HCT116 (cell line): Measurements from ENCODE around the gene HERC3. TPM values are rescaled to one million over a fixed set of nuclear protein-coding genes. Genes with fewer than 3 reads are reported as not detected.

ENCODE experiments used
- ATAC-seq: fragments of 200-7000 bp; cut with Tn5 transposase; 2 replicates; pipeline ENCODE4 v1.9.1; 2020; ENCODE audit warnings: mild to moderate bottlenecking, moderate library complexity
- BruUV-seq: library from RNA; stranded (reverse); fragments of 400-500 nt; replicated peaks from 2 replicates; lab custom pipeline; 2021; lab: Mats Ljungman, UMichigan
- CTCF ChIA-PET: fragments of 300-600 bp; sonication (Branson Sonifier 250); formaldehyde crosslinking; loops from one replicate; lab custom pipeline; 2021; ENCODE audit warnings: antibody characterized with exemption; lab: Charles Lee
- POLR2A ChIA-PET: fragments of 300-600, 350-600 bp; sonication (Branson Sonifier 250); formaldehyde crosslinking; loops from one replicate; lab custom pipeline; 2021; ENCODE audit warnings: antibody characterized with exemption; lab: Charles Lee
- RAD21 ChIA-PET, 2 experiments: fragments of 300-600 bp; sonication (Branson Sonifier 250); formaldehyde crosslinking; loops; one replicate each; lab custom pipeline; 2023; ENCODE audit warnings: low total read pairs in 2 of 2; ENCODE audit not compliant: uncharacterized antibody in 2 of 2, unreplicated experiment in 2 of 2, low non-redundant PET in 1 of 2; lab: Charles Lee
- DNase-seq: peaks from one replicate; pipeline ENCODE4 v3.0.0-alpha.2; 2010; ENCODE audit warnings: low read depth, low spot score
- H2AFZ ChIP-seq: fragments of 200-600 bp; shearing (Covaris generic), sonication (generic); 2 replicates; pipeline ENCODE4 v1.6.1; 2017; ENCODE audit warnings: low read depth, mixed run types, mixed read lengths, antibody characterized with exemption, low read length; ENCODE audit not compliant: poor library complexity, severe bottlenecking
- H3K27ac ChIP-seq: 2 replicates; pipeline ENCODE4 v1.5.1; 2012; ENCODE audit warnings: low read depth, low read length
- H3K27me3 ChIP-seq: fragments of 200-600 bp; sonication (generic); 2 replicates; pipeline ENCODE4 v1.6.1; 2016; ENCODE audit warnings: mixed run types, low read length, mixed read lengths; ENCODE audit not compliant: insufficient read depth
- H3K36me3 ChIP-seq, 2 experiments: fragments of 200-500 bp in 1 of 2; fragments of 200-600 bp in 1 of 2; sonication (Bioruptor generic) in 1 of 2; sonication (generic) in 1 of 2; 2 replicates each; pipeline versions ENCODE4 v1.5.1 to v1.6.1; 2014 to 2016; ENCODE audit warnings: low read length in 2 of 2, inconsistent platforms in 1 of 2, mixed read lengths in 1 of 2, mixed run types in 1 of 2; ENCODE audit not compliant: insufficient read depth in 2 of 2, control insufficient read depth in 1 of 2
- H3K4me1 ChIP-seq, 2 experiments: fragments of 200-600 bp in 1 of 2; sonication (generic) in 1 of 2; 2 replicates each; pipeline versions ENCODE4 v1.5.1 to v1.6.1; 2012 to 2017; ENCODE audit warnings: low read length in 2 of 2, inconsistent platforms in 1 of 2, mild to moderate bottlenecking in 1 of 2, mixed read lengths in 1 of 2, mixed run types in 1 of 2, moderate library complexity in 1 of 2; ENCODE audit not compliant: insufficient read depth in 2 of 2, control insufficient read depth in 1 of 2
- H3K4me2 ChIP-seq: fragments of 200-600 bp; sonication (generic); 2 replicates; pipeline ENCODE4 v1.6.1; 2017; ENCODE audit warnings: mixed run types, low read length, mixed read lengths
- H3K4me3 ChIP-seq, 2 experiments: fragments of 200-600 bp in 1 of 2; sonication (generic) in 1 of 2; replicated peaks in 1 of 2; 2 replicates each; pipeline ENCODE4 v1.5.1; 2011 to 2016; ENCODE audit warnings: low read length in 2 of 2, control low read depth in 1 of 2, low read depth in 1 of 2, mild to moderate bottlenecking in 1 of 2, mixed read lengths in 1 of 2, mixed run types in 1 of 2
- H3K79me2 ChIP-seq: fragments of 200-600 bp; sonication (generic); 2 replicates; pipeline ENCODE4 v1.6.1; 2017; ENCODE audit warnings: mild to moderate bottlenecking, mixed run types, low read length, moderate library complexity, mixed read lengths; ENCODE audit not compliant: insufficient read depth
- H3K9ac ChIP-seq: fragments of 200-600 bp; sonication (generic); 2 replicates; pipeline ENCODE4 v1.6.1; 2016; ENCODE audit warnings: low read length, mixed read lengths
- H3K9me2 ChIP-seq: fragments of 200-600 bp; sonication (generic), shearing (Covaris generic); 2 replicates; pipeline ENCODE4 v1.6.1; 2017; ENCODE audit warnings: mixed run types, mild to moderate bottlenecking, moderate library complexity; ENCODE audit not compliant: insufficient read depth
- H3K9me3 ChIP-seq, 2 experiments: fragments of 200-500 bp in 1 of 2; fragments of 200-600 bp in 1 of 2; sonication (Bioruptor generic) in 1 of 2; sonication (generic) in 1 of 2; 2 replicates each; pipeline ENCODE4 v1.6.1; 2014 to 2017; ENCODE audit warnings: low read length in 2 of 2, mixed read lengths in 2 of 2, inconsistent platforms in 1 of 2, low read depth in 1 of 2, mild to moderate bottlenecking in 1 of 2, mixed run types in 1 of 2, moderate library complexity in 1 of 2; ENCODE audit not compliant: control insufficient read depth in 1 of 2, insufficient read depth in 1 of 2
- H4K20me1 ChIP-seq: fragments of 200-600 bp; sonication (generic), shearing (Covaris generic); 2 replicates; pipeline ENCODE4 v1.6.1; 2017; ENCODE audit warnings: mixed run types, mild to moderate bottlenecking, moderate library complexity; ENCODE audit not compliant: insufficient read depth
- CEBPB ChIP-seq: IDR thresholded peaks from 2 replicates; pipeline ENCODE4 v1.6.1; 2012; ENCODE audit warnings: low read depth
- EZH2 ChIP-seq: fragments of 200-600 bp; sonication (generic); IDR thresholded peaks from 2 replicates; pipeline ENCODE4 v1.6.1; 2017; ENCODE audit warnings: antibody characterized with exemption, mixed run types
- POLR2AphosphoS5 ChIP-seq: IDR thresholded peaks from 2 replicates; pipeline ENCODE4 v1.6.1; 2011; ENCODE audit warnings: mild to moderate bottlenecking, low read depth, low read length, moderate library complexity
- intact Hi-C: fragments of 100-400 bp; cut with micrococcal nuclease; formaldehyde crosslinking; loops from 2 replicates; pipeline ENCODE4 v1.10.0; 2022
- total RNA-seq: library from RNA; stranded (reverse); gene quantifications from one replicate; pipeline ENCODE4 v1.2.1, GENCODE V29; 2021; ENCODE audit not compliant: unreplicated experiment
- TF ChIP-seq, protein P1 (sequence below), 3 experiments: fragments of 200-600 bp in 1 of 3; sonication (generic) in 1 of 3; IDR thresholded peaks in 2 of 3; conservative IDR thresholded peaks in 1 of 3; 2 replicates each; pipeline ENCODE4 v1.5.1; 2012 to 2017; ENCODE audit warnings: low read depth in 2 of 3, low read length in 2 of 3, antibody characterized with exemption in 1 of 3, borderline replicate concordance in 1 of 3, control low read depth in 1 of 3, mild to moderate bottlenecking in 1 of 3, mixed read lengths in 1 of 3, mixed run types in 1 of 3, moderate library complexity in 1 of 3; ENCODE audit not compliant: insufficient read depth in 1 of 3
- TF ChIP-seq, protein P2 (sequence below): IDR thresholded peaks from 2 replicates; pipeline ENCODE4 v1.6.1; 2011; ENCODE audit warnings: mild to moderate bottlenecking, low read length, moderate library complexity; ENCODE audit not compliant: insufficient replicate concordance; ENCODE audit errors: extremely low read depth
- TF ChIP-seq, protein P3 (sequence below): IDR thresholded peaks from 2 replicates; pipeline ENCODE4 v1.6.1; 2012; ENCODE audit warnings: low read depth

HERC3 gene
- total RNA-seq, 1 experiment from 2014 or later = 10.8 TPM

DNA sequence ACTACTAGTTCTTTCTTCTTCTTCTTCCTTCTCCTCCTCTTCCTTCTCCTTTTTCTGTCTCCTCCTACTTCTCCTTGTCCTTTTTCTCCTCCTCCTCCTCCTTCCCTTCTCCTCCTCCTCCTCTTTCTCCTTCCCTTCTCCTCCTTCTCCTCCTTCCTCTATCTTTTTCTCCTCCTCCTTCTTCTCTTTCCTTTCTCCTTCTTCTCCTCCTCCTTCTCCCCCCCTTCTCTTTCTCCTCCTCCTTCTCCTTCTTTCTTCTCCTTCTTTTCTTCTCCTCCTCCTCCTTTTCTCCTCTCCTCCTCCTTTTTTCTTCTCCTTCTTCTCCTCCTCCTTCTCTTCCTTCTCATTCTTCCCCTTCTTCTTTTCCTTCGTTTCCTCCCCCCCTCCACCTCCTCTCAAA lies 127.1 kb downstream of the HERC3 start (continued):
- TF ChIP-seq POLR2AphosphoS5 = no peak
- TF ChIP-seq, protein P1, sequence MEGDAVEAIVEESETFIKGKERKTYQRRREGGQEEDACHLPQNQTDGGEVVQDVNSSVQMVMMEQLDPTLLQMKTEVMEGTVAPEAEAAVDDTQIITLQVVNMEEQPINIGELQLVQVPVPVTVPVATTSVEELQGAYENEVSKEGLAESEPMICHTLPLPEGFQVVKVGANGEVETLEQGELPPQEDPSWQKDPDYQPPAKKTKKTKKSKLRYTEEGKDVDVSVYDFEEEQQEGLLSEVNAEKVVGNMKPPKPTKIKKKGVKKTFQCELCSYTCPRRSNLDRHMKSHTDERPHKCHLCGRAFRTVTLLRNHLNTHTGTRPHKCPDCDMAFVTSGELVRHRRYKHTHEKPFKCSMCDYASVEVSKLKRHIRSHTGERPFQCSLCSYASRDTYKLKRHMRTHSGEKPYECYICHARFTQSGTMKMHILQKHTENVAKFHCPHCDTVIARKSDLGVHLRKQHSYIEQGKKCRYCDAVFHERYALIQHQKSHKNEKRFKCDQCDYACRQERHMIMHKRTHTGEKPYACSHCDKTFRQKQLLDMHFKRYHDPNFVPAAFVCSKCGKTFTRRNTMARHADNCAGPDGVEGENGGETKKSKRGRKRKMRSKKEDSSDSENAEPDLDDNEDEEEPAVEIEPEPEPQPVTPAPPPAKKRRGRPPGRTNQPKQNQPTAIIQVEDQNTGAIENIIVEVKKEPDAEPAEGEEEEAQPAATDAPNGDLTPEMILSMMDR (IDR thresholded peaks at IDR 0.05 in 2 of 3, conservative IDR thresholded peaks at IDR 0.05 in 1 of 3; ENCODE audit: borderline replicate concordance in 1 of 3, insufficient read depth in 1 of 3, low read depth in 2 of 3, low read length in 2 of 3) = no peak
- TF ChIP-seq, all 23 proteins: peak for 0

DNA sequence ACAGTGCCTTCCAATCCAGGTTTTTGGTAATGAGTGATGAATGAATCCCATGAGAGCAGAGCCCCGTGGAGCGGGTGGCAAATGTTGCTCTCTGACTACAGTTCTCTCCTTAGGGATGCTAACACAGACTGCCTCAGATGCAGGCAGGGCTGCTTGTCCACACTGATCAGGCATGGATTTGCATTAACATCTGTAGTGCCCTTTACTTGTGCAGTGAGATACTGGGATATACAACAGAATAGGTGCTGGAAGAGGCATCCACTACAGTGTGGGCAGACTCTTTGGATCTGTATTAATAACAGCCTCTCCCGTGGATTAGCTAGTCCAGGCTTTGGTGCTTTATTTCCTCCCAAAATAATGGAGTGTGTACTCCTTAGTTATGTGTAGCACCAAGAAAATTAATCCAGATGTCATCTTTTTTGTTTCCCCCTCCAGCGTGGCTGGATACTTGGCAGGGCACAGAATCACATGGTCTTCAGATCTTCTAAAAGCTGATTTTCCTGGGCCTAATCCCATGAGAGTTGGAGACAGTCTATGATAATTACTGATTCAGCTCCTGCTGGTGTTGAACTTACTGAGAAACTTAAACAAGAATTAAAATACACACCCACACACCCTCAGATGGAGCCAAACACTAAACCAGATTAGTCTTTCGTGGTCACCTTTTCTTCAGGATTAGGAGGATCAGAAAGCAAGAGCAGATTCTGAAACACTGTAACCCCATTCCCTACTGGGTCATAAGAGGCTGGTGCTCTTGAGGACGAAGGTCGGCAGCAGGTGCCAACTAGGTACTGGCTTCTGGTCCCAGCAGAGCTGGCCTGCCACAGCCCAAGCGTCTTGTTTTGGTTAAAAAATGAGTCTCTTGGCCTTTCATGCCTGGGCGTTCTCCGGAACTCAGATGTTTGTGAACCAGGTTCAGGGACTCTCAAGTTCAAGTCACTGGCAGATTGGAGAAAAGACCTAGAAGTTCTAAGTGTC lies 128.5 kb downstream of the HERC3 start:
- POLR2A ChIA-PET = no interaction called here

More for the DNA sequence above, 128.5 kb downstream of the HERC3 start:
- H3K9me2 ChIP-seq = no peaks in the 10 kb centered on the region
- ChIA-PET CTCF (no interaction called here), RAD21 (no interaction called here)
- intact Hi-C loops = no loop called here
- no TSS peak for BruUV-seq
- DNase-seq (no peak), ATAC-seq (no peak)
- H3K27ac ChIP-seq = no peak overlapping the region
- H3K27me3 ChIP-seq = no peaks in the 10 kb centered on the region
- peaks cover 0 to 4% of the 10 kb centered on the region in 2 experiments; a peak in 1 of 4 replicates for H3K9me3 ChIP-seq
- H3K9ac ChIP-seq = no peak overlapping the region
- no peaks in the 10 kb centered on the region for H3K4me1 ChIP-seq
- no peak overlapping the region for H3K4me3 ChIP-seq
- no peaks in the 10 kb centered on the region for H3K79me2 ChIP-seq
- H3K36me3 ChIP-seq = no peaks in the 10 kb centered on the region
- H2AFZ ChIP-seq = no peak overlapping the region
- no peaks in the 10 kb centered on the region for H4K20me1 ChIP-seq
- H3K4me2 ChIP-seq = no peak overlapping the region
- TF ChIP-seq, protein P2, sequence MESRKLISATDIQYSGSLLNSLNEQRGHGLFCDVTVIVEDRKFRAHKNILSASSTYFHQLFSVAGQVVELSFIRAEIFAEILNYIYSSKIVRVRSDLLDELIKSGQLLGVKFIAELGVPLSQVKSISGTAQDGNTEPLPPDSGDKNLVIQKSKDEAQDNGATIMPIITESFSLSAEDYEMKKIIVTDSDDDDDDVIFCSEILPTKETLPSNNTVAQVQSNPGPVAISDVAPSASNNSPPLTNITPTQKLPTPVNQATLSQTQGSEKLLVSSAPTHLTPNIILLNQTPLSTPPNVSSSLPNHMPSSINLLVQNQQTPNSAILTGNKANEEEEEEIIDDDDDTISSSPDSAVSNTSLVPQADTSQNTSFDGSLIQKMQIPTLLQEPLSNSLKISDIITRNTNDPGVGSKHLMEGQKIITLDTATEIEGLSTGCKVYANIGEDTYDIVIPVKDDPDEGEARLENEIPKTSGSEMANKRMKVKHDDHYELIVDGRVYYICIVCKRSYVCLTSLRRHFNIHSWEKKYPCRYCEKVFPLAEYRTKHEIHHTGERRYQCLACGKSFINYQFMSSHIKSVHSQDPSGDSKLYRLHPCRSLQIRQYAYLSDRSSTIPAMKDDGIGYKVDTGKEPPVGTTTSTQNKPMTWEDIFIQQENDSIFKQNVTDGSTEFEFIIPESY = no peak
- TF ChIP-seq EZH2 = no peak
- TF ChIP-seq CEBPB = no peak
- TF ChIP-seq, protein P3, sequence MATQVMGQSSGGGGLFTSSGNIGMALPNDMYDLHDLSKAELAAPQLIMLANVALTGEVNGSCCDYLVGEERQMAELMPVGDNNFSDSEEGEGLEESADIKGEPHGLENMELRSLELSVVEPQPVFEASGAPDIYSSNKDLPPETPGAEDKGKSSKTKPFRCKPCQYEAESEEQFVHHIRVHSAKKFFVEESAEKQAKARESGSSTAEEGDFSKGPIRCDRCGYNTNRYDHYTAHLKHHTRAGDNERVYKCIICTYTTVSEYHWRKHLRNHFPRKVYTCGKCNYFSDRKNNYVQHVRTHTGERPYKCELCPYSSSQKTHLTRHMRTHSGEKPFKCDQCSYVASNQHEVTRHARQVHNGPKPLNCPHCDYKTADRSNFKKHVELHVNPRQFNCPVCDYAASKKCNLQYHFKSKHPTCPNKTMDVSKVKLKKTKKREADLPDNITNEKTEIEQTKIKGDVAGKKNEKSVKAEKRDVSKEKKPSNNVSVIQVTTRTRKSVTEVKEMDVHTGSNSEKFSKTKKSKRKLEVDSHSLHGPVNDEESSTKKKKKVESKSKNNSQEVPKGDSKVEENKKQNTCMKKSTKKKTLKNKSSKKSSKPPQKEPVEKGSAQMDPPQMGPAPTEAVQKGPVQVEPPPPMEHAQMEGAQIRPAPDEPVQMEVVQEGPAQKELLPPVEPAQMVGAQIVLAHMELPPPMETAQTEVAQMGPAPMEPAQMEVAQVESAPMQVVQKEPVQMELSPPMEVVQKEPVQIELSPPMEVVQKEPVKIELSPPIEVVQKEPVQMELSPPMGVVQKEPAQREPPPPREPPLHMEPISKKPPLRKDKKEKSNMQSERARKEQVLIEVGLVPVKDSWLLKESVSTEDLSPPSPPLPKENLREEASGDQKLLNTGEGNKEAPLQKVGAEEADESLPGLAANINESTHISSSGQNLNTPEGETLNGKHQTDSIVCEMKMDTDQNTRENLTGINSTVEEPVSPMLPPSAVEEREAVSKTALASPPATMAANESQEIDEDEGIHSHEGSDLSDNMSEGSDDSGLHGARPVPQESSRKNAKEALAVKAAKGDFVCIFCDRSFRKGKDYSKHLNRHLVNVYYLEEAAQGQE = no peak
